HepG2 (cell line): ENCODE results near the gene AK2.

ENCODE experiments used
- AKNA ChIP-seq: sonication (generic); formaldehyde crosslinking; IDR thresholded peaks from 2 replicates; pipeline ENCODE4 v1.4.0; 2020; ENCODE audit warnings: missing genetic modification reagents, borderline replicate concordance
- BCL6 ChIP-seq: IDR thresholded peaks from 2 replicates; pipeline ENCODE4 v1.6.1; 2016; ENCODE audit warnings: missing genetic modification reagents, missing compliant biosample characterization
- CREB3 ChIP-seq: sonication (generic); formaldehyde crosslinking; IDR thresholded peaks from 2 replicates; pipeline ENCODE4 v1.5.0; 2020; ENCODE audit warnings: missing genetic modification reagents
- IRF2 ChIP-seq: IDR thresholded peaks from 2 replicates; pipeline ENCODE4 v1.6.1; 2018; ENCODE audit warnings: missing genetic modification reagents, missing compliant biosample characterization
- NFE2L1 ChIP-seq: sonication (generic); formaldehyde crosslinking; IDR thresholded peaks from 2 replicates; pipeline ENCODE4 v1.4.0; 2020; ENCODE audit warnings: missing genetic modification reagents, mild to moderate bottlenecking, borderline replicate concordance
- PRDM10 ChIP-seq: sonication (generic); formaldehyde crosslinking; IDR thresholded peaks from 2 replicates; pipeline ENCODE4 v1.4.0; 2020; ENCODE audit warnings: low read depth, missing genetic modification reagents
- ZNF567 ChIP-seq: sonication (generic); formaldehyde crosslinking; IDR thresholded peaks from 2 replicates; pipeline ENCODE4 v1.8.1; 2023; ENCODE audit warnings: mild to moderate bottlenecking, missing genetic modification reagents, borderline replicate concordance
- TF ChIP-seq, protein P1 (sequence below): IDR thresholded peaks from 2 replicates; pipeline ENCODE4 v1.6.1; 2016; ENCODE audit warnings: low read depth, control low read depth
- TF ChIP-seq, protein P2 (sequence below), 2 experiments: sonication (generic) in 1 of 2; formaldehyde crosslinking in 1 of 2; IDR thresholded peaks; 2 replicates each; pipeline versions ENCODE4 v1.4.0 to v1.6.1; 2018 to 2020; ENCODE audit warnings: missing genetic modification reagents in 2 of 2, borderline replicate concordance in 1 of 2, low read depth in 1 of 2, mild to moderate bottlenecking in 1 of 2, missing biosample characterization in 1 of 2

- TF ChIP-seq NFE2L1 (CRISPR knock-in tag): no peak
- TF ChIP-seq, protein P1, sequence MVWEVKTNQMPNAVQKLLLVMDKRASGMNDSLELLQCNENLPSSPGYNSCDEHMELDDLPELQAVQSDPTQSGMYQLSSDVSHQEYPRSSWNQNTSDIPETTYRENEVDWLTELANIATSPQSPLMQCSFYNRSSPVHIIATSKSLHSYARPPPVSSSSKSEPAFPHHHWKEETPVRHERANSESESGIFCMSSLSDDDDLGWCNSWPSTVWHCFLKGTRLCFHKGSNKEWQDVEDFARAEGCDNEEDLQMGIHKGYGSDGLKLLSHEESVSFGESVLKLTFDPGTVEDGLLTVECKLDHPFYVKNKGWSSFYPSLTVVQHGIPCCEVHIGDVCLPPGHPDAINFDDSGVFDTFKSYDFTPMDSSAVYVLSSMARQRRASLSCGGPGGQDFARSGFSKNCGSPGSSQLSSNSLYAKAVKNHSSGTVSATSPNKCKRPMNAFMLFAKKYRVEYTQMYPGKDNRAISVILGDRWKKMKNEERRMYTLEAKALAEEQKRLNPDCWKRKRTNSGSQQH (CRISPR knock-in tag): no peak
- no peak for TF ChIP-seq ZNF567 (CRISPR knock-in tag)
- no peak for TF ChIP-seq PRDM10
- TF ChIP-seq, protein P2, sequence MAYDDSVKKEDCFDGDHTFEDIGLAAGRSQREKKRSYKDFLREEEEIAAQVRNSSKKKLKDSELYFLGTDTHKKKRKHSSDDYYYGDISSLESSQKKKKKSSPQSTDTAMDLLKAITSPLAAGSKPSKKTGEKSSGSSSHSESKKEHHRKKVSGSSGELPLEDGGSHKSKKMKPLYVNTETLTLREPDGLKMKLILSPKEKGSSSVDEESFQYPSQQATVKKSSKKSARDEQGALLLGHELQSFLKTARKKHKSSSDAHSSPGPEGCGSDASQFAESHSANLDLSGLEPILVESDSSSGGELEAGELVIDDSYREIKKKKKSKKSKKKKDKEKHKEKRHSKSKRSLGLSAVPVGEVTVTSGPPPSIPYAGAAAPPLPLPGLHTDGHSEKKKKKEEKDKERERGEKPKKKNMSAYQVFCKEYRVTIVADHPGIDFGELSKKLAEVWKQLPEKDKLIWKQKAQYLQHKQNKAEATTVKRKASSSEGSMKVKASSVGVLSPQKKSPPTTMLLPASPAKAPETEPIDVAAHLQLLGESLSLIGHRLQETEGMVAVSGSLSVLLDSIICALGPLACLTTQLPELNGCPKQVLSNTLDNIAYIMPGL (CRISPR knock-in tag; IDR thresholded peaks at IDR 0.05; ENCODE audit: borderline replicate concordance in 1 of 2, low read depth in 1 of 2): no peak
- no peak for TF ChIP-seq CREB3 (CRISPR knock-in tag)
- no peak for TF ChIP-seq IRF2 (CRISPR knock-in tag)
- TF ChIP-seq AKNA (CRISPR knock-in tag): no peak
- TF ChIP-seq BCL6 (CRISPR knock-in tag): no peak
Observed at GRCh38 chr1:33008051-33008914, 28.4 kb downstream of the AK2 start.
